ENCODE data around the gene ABL1.

Gene ABL1

DNA sequence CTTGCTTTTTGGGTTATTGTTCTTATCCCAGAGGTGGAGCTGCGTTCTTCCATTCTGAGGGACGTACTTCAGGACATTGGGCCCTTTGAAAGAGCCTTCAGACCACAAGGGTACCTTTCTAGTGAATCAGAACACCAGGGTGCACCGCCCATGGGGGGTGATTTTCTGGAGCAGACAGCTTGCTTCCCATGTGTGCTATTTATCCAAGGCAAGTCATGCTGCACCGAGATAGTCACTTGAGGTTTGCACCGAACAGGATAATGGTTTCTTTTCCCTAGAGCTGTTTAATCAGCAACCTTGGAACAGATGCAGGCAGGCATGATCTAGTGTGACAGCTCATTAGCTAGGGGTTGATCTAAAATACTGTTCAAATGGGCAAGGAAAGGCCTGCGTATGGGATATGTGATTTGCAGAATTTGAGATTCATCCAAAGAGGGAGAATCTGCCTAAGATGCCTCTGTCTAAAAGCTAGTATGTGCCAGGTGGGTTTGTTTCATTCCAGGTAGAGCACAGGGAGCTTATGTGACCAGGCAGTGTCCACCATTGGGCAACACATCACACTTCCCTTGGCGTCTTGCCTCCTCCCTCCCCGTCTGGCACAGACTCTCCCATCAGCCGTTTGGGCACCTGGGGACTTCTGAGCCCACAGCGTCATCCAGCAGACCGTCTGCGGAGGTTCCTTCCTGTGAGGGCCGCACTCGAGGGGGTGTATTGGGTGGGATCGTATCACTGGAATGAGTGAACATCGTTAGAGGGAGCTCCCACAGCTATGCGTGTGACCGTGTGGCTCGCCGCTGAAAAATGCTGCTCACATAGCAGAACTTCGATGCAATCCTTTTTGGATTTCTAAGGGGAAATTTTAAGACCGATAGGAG lies 23.0 kb downstream of the ABL1 start:
- TF ChIP-seq TSHZ2 (CRISPR knock-in tag; IDR thresholded peaks at IDR 0.05) (no peak), TCF4 (CRISPR knock-in tag; IDR thresholded peaks at IDR 0.05; ENCODE audit: borderline replicate concordance) (no peak), ZNF8 (CRISPR knock-in tag; IDR thresholded peaks at IDR 0.05) (no peak), ISL1 (CRISPR knock-in tag; IDR thresholded peaks at IDR 0.05) (no peak), ZC3H10 (CRISPR knock-in tag; IDR thresholded peaks at IDR 0.05) (no peak), ZNF70 (CRISPR knock-in tag; IDR thresholded peaks at IDR 0.05) (no peak), TOX (CRISPR knock-in tag; IDR thresholded peaks at IDR 0.05; ENCODE audit: borderline replicate concordance) (no peak)
- peak; percentile 48 for ATAC-seq

- no peak for ATAC-seq
- TF ChIP-seq ZNF70 (CRISPR knock-in tag; IDR thresholded peaks at IDR 0.05): no peak
Observed at GRCh38 chr9:130858739-130859705, 24.0 kb downstream of the ABL1 start.

DNA sequence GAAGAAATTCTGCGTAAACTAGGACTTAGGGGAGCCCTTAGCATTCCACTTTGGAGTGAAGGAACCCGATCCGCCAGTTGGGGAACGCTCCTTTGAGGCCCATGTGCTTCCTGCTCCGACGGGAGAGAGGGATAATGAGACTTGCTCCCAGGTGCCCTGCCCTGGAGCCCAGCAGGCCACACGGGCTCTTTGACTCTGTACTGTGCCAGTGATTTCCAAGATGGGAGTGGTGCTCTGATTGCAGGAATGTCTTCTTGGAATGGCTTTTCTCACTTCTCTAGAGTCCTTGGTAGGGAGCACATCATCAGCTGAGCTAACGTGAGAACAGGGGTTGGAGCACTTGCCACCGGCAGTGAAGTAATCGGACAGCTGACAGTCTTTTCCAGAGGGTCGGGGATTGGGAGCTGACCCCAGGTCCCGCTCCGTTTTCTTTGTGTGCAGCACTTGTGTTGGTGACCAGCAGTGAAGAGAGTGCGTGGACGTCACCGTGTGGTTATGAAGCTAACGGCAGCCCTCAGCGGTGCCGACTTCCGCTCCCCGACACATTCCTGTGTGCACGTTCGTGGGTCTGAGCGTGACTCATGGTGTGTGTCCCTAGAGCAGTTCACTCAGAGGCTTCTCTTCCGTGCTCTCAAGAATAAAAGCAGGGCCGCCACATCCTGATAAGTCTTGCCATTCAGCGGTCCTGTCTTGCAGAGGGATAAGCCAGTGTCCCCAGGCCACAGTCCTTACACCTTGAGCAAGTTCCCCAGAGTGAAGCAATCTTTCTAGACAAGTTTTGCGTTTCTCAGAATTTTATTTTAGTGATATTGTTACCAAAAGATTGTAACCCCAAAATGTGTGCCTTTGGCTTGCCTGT lies 25.6 kb downstream of the ABL1 start:
- no peak for TF ChIP-seq BACH2 (CRISPR knock-in tag; IDR thresholded peaks at IDR 0.05; ENCODE audit: borderline replicate concordance)
- TF ChIP-seq ZNF70 (CRISPR knock-in tag; IDR thresholded peaks at IDR 0.05): no peak
- no peak for TF ChIP-seq ISL1 (CRISPR knock-in tag; IDR thresholded peaks at IDR 0.05)
- no peak for TF ChIP-seq ESRRG (CRISPR knock-in tag; IDR thresholded peaks at IDR 0.05)
- TF ChIP-seq OSR1 (CRISPR knock-in tag; IDR thresholded peaks at IDR 0.05): no peak
- TF ChIP-seq, protein P1, sequence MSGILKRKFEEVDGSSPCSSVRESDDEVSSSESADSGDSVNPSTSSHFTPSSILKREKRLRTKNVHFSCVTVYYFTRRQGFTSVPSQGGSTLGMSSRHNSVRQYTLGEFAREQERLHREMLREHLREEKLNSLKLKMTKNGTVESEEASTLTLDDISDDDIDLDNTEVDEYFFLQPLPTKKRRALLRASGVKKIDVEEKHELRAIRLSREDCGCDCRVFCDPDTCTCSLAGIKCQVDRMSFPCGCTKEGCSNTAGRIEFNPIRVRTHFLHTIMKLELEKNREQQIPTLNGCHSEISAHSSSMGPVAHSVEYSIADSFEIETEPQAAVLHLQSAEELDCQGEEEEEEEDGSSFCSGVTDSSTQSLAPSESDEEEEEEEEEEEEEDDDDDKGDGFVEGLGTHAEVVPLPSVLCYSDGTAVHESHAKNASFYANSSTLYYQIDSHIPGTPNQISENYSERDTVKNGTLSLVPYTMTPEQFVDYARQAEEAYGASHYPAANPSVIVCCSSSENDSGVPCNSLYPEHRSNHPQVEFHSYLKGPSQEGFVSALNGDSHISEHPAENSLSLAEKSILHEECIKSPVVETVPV (CRISPR knock-in tag; IDR thresholded peaks at IDR 0.05): no peak
- TF ChIP-seq CSDC2 (CRISPR knock-in tag; IDR thresholded peaks at IDR 0.05): no peak
- no peak for TF ChIP-seq ZFP3 (CRISPR knock-in tag; IDR thresholded peaks at IDR 0.05)
- no peak for TF ChIP-seq POU6F1 (CRISPR knock-in tag; IDR thresholded peaks at IDR 0.05; ENCODE audit: borderline replicate concordance, low read depth)
- no peak for TF ChIP-seq TOX (CRISPR knock-in tag; IDR thresholded peaks at IDR 0.05; ENCODE audit: borderline replicate concordance)
- TF ChIP-seq, protein P2, sequence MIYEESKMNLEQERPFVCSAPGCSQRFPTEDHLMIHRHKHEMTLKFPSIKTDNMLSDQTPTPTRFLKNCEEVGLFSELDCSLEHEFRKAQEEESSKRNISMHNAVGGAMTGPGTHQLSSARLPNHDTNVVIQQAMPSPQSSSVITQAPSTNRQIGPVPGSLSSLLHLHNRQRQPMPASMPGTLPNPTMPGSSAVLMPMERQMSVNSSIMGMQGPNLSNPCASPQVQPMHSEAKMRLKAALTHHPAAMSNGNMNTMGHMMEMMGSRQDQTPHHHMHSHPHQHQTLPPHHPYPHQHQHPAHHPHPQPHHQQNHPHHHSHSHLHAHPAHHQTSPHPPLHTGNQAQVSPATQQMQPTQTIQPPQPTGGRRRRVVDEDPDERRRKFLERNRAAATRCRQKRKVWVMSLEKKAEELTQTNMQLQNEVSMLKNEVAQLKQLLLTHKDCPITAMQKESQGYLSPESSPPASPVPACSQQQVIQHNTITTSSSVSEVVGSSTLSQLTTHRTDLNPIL (CRISPR knock-in tag; IDR thresholded peaks at IDR 0.05; ENCODE audit: low read depth): no peak
- TF ChIP-seq SNAI2 (CRISPR knock-in tag; IDR thresholded peaks at IDR 0.05): no peak
- TF ChIP-seq TCF4 (CRISPR knock-in tag; IDR thresholded peaks at IDR 0.05; ENCODE audit: borderline replicate concordance): no peak
- TF ChIP-seq RARB (CRISPR knock-in tag; IDR thresholded peaks at IDR 0.05): no peak
- TF ChIP-seq TSHZ2 (CRISPR knock-in tag; IDR thresholded peaks at IDR 0.05): no peak
- ATAC-seq: peak; percentile 89
